Activated gamma-delta T cell treated with anti-CD3 and anti-CD28 coated beads, Interleukin-2, amount 50 U/mL, for 16 hours (primary cell): ENCODE data around the gene RBPJ.
"Not testable (repeated sequence)": the region's sequence is repeated elsewhere in the genome, so short reads cannot be mapped to it uniquely, and the experiment has no call there.

Experiments
- DNase-seq: peaks from one replicate; pipeline ENCODE4 v3.0.0-alpha.2; 2020; ENCODE audit warnings: low read depth

Gene RBPJ

GRCh38 chr4:26342328-26343037, 21.7 kb downstream of the RBPJ start:
- DNase-seq: no peak

DNA sequence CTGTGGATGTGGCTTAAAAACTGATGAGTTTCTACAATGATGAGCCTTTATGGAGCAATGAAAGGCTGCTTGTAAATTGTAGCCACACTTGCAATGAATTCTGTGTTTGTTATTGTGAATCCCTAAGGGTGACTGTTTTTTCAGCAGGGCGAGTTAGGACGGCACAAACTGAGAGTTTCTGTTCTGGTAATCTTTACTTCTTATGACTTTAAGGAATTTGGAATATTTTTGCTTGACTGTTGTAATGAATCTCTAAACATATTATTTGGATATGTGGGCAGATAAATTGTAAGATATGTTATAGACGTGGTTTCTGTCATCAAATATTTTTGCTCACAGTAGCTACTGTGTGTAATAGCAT, 22.2 kb downstream of the RBPJ start:
- no peak for DNase-seq

DNA sequence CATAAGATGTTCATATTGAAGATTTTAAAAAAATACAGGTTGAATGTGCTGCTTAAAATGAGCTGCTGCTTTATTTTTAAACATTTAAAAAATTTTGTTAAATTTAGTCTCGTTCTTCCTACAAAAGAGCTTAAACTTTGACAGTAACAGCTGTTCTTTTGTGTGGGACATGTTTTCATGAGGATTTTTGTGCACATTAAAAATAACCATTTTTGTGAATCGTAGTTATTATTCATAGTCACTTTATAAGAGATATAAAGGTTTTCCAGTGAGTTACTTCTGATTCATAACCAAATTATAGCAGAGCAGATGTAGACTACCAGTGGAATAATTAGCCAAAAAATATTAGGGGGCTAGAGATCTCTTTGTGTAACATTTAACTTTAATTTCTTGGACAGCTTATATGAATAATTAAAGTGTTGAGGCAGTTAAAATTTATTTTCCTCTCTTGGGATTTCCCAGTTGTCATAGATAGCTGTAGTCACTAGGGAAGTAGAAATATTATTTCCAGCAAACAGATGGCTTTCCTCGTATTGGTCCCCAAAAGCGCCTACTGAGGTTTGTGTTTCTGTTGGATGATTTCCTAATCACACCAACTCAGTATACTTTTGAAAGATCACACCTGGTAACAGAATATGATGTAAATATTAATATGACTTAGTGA, 24.2 kb downstream of the RBPJ start:
- no peak for DNase-seq

DNA sequence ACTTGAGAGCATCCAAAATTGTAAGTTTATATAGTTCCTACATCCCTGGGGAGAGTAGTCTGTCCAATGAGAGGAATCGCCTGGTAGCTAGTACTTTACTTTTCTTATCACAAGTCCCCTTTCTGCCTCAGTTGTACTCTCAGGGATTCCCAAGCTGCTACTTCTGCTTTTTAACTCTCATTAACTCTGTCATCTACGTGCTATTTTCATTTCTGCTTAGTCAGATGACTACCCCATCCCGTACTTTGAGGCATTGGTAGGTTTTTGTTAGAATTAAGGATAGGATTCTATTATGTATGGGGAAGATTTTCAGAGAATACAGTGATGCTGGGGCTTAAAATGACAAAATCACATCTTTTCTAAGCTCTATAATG, 24.7 kb downstream of the RBPJ start:
- no peak for DNase-seq

- no peak for DNase-seq
These were observed 25.4 kb downstream of the RBPJ start for GRCh38 chr4:26346203-26346620.

DNA sequence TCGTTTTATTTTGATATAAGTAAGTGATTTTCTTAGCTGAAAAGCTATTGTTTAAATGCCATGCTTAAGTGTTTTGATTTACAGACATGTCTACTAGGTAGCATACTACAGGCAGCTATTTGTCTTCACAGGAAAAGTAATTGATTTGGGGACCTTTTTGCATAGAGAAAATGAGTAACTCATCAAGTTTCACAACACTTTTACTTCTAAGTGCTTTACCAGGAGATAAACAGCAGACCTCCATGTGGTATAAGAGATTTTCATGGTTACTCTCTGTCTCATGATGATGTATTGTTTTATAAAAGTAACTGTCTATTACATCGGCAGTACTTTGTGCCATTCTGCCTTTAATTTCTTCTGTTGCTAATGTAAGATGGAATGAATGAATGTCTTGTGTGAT, 28.7 kb downstream of the RBPJ start:
- DNase-seq: no peak

DNA sequence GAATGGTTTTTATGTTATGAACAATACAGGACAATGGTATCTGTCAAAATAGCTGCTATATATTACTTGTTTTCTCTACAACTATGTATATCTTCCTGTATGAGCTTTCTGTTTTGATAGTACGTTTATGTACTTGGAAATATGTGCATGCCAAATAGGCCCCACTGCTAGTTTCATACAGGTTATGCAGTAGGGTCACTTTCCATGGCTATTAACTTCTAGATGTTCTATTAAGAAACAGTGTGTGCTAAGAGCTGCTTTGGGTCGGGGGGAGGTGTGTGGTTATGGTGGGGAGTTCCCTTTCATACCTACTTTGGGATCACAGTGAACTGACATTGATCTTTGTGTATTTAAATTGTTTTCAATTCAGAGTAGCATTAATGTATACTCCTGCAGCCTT, 30.9 kb downstream of the RBPJ start:
- no peak for DNase-seq

- DNase-seq: no peak
These were observed 33.7 kb downstream of the RBPJ start for GRCh38 chr4:26354491-26354890.

DNA sequence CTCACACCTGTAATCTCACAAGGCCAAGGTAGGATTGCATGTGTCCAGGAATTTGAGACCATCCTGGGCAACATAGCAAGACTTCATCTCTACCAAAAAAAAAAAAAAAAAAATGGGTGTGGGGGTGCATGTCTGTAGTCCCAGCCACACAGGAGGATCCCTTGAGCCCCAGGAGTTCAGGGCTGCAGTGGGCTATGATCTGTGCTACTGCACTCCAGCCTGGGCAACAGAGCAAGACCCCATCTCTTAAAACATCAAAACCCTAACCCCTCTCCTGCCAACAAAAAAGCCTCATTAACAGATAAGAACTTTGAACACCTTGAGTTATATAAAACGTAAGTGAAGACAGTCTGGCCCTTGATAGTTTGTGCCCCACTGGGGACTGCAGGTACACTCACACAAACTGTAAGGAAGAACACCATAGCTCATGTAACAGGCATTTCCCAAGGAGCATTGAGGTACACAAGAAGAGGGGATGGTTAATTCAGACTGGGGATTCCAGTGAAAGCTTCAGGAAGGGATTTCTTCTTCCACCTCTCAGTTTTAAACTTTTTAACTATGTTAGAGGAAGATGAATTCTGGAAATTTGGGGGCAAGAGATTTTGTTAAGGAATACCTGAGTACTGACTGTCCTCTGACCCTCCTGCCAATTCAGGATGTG, 34.7 kb downstream of the RBPJ start:
- no peak for DNase-seq

- DNase-seq: no peak
These were observed 35.3 kb downstream of the RBPJ start for GRCh38 chr4:26356081-26356501.

- DNase-seq: not testable (repeated sequence)
These were observed 38.7 kb downstream of the RBPJ start for GRCh38 chr4:26359521-26359920.

DNA sequence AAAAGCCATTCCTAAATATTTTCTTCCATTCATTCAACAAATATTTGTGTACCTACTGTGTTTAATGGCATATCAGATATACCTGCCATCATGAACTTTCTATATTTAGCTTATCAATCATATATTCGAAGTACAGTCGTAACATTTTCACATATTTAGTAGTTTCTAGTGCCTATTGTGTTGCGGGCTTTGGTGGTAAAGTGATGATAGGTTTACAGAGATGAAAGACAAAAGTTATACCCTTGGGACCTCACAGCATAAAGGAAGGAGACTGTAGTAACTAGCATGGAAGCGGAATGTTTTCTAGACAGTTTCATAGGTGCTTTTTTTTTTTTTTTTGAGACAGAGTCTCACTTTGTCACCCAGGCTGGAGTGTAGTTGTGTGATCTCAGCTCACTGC, 39.5 kb downstream of the RBPJ start:
- no peak for DNase-seq

GRCh38 chr4:26360864-26361263, 40.0 kb downstream of the RBPJ start:
- no peak for DNase-seq

GRCh38 chr4:26361297-26361696, 40.5 kb downstream of the RBPJ start:
- DNase-seq: no peak

DNA sequence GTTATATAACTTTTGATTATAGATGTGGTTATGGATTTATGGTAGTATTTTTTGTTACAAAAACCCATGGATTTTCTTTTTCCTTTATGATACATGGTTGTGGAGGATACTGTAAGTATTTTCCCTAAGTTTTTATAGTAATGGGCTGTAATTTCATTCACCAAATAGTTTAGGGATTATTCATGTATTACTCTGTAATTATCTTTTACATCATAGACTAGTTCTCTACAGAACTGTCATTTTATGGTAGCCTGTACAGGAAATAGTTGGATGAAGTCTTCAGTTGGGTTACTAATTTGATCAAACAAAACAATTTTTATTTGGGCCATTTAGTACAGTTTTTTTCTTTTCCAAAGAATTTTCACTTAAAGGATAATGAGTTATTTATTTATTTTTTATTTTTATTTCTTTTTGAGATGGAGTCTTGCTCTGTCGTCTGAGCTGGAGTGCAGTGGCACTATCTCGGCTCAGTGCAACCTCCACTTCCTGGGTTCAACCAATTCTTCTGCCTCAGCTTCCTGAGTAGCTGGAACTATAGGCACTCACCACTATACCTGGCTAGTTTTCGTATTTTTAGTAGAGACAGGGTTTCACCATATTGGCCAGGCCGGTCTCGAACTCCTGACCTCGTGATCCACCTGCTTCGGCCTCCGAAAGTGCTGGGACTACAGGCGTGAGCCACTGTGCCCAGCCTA, 42.1 kb downstream of the RBPJ start:
- DNase-seq: no peak

DNA sequence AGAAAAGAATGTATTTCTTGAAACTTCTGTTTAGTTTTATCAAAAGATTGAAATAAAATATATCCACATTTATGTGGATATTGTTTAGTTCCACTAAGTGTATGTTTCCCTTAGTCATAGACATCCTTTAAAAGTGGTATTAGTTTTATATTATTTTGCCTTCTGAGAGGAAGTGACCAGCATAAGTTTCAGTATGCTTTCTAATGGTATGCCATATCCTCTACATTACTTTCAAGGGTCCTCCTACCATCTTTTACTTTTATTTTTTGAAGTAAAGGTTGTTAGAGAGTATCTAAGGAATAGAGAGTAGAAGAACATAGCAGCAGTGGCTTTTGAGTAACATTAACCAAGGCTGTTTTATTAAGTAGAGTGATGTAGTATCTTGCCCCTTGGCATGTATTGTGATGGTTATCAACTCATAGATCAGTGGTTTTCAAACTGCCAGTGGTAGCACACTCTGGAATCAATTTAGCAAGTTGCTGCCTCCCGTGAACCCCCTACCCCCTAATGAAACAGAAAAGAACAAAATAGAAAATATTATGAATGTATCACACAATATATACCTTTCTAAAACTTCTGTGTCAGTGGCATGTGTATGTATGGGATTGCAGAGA, 44.8 kb downstream of the RBPJ start:
- no peak for DNase-seq

DNA sequence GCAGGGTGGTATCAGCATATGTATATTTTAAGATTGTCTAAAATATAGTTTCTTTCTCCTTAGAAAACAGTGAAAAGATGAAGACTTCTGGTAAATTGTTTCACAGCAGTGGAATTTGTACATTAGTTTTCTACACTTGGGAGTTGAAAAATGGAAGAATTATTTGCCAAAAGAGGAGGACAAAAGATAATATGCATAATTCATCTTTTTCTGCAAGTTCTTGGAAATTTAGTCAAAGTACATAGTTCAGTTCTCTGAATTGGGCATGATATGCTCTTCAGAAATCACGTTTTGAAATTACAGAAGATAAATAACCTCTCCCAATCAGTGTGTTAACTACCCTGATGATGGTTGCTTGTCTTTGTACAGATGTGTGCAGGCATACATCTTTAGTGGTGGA, 47.0 kb downstream of the RBPJ start:
- DNase-seq: no peak

GRCh38 chr4:26368685-26369084, 47.9 kb downstream of the RBPJ start:
- no peak for DNase-seq

DNA sequence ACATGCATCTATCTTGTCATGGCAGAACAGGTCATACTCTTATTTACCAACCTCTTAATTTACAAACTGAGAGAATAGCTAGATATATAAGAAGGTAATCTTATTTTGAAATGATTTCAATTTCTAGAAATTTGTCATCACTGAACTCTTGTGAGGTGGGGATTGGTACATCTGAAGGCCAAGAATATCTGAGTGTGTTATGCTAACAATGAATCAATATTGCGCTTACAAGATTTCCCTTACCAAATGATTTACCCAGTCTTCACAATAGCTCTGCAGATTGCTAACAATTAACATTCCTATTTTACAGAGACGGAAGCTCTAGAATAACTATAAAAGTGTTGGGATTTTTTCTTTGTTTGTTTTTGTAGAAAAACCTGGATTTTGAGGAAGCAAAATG, 48.3 kb downstream of the RBPJ start:
- DNase-seq: no peak

DNA sequence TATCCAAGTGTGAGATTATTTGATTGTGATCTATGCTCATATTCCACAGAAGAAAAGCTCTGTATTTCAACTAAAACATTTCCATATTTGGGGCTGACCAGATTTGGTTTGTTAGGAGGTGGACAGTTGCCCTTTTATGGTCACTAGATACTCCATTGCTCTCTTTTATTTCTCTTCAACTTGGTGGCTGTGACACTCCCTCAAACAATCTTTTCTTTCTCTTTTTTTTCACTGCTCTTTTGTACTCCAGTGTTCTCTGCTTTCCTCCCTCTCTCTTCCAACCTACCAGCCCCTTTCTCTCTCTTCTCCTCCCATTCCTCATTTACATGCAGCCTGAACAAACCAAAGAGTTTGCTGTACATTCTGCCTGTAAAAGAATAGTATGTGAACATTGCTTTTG, 48.8 kb downstream of the RBPJ start:
- DNase-seq: no peak

DNA sequence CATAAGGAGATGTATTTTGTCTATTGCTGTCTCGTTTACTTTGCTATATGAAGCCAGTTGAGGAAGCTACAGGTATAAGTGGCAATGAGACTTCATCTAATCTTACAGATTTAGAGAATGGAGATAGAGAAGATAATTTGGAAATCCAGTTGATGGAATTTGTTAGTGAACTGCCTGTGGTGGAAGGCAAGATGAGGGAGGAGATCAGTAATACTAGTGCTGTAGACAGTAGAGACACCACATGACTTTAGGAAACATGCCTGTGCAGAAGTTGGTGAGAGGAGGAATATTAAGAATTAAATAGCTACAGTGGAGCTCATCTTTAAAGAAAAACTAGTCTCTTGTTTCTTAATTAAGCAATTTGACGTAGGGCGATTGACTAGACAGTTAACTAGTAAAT, 51.3 kb downstream of the RBPJ start:
- no peak for DNase-seq

DNA sequence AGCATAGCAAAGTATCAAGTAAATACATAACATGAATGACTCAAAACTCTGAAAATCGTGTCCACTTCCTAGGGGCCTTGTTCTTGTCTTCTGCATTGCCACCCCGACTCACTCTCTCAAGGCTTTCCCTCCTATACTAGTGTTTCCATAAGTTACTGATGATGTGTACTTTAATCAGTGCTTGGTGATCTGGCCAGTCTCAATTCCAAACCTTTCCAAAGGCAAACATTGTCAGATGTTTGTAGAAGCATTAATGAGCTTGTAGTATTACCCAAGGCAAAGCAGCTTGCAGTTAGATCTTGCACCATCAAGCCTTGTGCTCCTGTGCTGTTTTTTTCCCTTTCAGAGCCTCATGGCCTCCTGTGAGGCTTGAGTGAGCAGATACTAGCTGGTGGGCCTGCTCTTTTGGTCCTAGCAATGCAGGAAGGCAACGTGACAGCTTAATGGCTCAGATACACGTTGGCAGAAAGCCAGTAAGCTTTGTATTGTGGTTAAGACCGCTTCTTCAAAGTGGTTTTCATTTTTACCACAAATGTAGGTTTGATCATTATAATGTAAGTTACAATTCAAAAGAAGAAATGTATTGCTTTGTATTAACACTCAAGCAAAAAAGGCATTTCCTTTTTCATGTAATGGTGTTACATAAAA, 51.8 kb downstream of the RBPJ start:
- no peak for DNase-seq
